AG10803 (cell line): Measurements from ENCODE around the gene PFKFB2.

Experiments
- DNase-seq: peaks from one replicate; pipeline ENCODE4 v3.0.0; 2010; ENCODE audit warnings: low read depth
- H3K4me3 ChIP-seq: 2 replicates; pipeline ENCODE4 v1.5.1; 2011; ENCODE audit warnings: mild to moderate bottlenecking, low read length, control low read depth
- CTCF ChIP-seq: conservative IDR thresholded peaks from 2 replicates; pipeline ENCODE4 v1.5.1; 2011; ENCODE audit warnings: mild to moderate bottlenecking, low read length, control low read depth, inconsistent platforms

PFKFB2 gene

GRCh38 chr1:207052911-207053769, at the start of gene PFKFB2:
Gene PFKFB2 (plus strand): TSS chr1:207053275. CDS start chr1:207054718, 1,443 bp downstream.
- H3K4me3 ChIP-seq, result peak within 1 kb of the TSS; percentile 80
- peak; percentile 88 for DNase-seq
- no peak for TF ChIP-seq CTCF

- peak; percentile 87 for TF ChIP-seq CTCF
- no peak overlapping the region for H3K4me3 ChIP-seq
- DNase-seq, result peak; percentile 78
Observed at GRCh38 chr1:207004931-207005830, 47.9 kb upstream of the PFKFB2 start.

GRCh38 chr1:207006083-207006482, 47.0 kb upstream of the PFKFB2 start:
- DNase-seq, result no peak
- H3K4me3 ChIP-seq, result no peak overlapping the region
- no peak for TF ChIP-seq CTCF

GRCh38 chr1:207006914-207007313, 46.2 kb upstream of the PFKFB2 start:
- no peak for TF ChIP-seq CTCF
- H3K4me3 ChIP-seq, result no peak overlapping the region
- DNase-seq, result no peak

GRCh38 chr1:207007352-207008033, 45.6 kb upstream of the PFKFB2 start:
- DNase-seq, result peak; percentile 98
- no peak for TF ChIP-seq CTCF
- H3K4me3 ChIP-seq, result no peak overlapping the region

- TF ChIP-seq CTCF, result no peak
- no peak overlapping the region for H3K4me3 ChIP-seq
- DNase-seq, result no peak
Observed at GRCh38 chr1:207009182-207009850, 43.8 kb upstream of the PFKFB2 start.
